ENCODE data around the gene KRTAP12-3. TPM values are rescaled to one million over a fixed set of nuclear protein-coding genes. Genes with fewer than 3 reads are reported as not detected.

Gene KRTAP12-3
- total and polyA plus RNA-seq, 5 experiments from 2014 or later: not detected

Other genes with a start within 250 kb of the KRTAP12-3 start
- gene LRRC3, start 202.4 kb upstream of the KRTAP12-3 start, total RNA-seq: under 1 TPM; 0.88 to 0.91 TPM
- under 1 TPM; 0.06 to 0.32 (median 0.08) TPM for gene LRRC3, start 202.4 kb upstream of the KRTAP12-3 start, polyA plus RNA-seq
- gene KRTAP10-1, start 117.7 kb upstream of the KRTAP12-3 start, total RNA-seq: not detected
- gene KRTAP10-1, start 117.7 kb upstream of the KRTAP12-3 start, polyA plus RNA-seq: not detected
- gene KRTAP10-2, start 106.4 kb upstream of the KRTAP12-3 start, total RNA-seq: not detected
- gene KRTAP10-2, start 106.4 kb upstream of the KRTAP12-3 start, polyA plus RNA-seq: not detected
- gene KRTAP10-3, start 99.1 kb upstream of the KRTAP12-3 start, total RNA-seq: not detected
- gene KRTAP10-3, start 99.1 kb upstream of the KRTAP12-3 start, polyA plus RNA-seq: not detected
- not detected for gene KRTAP10-4, start 84.2 kb upstream of the KRTAP12-3 start, total RNA-seq
- not detected for gene KRTAP10-4, start 84.2 kb upstream of the KRTAP12-3 start, polyA plus RNA-seq
- not detected for gene KRTAP10-5, start 77.3 kb upstream of the KRTAP12-3 start, total RNA-seq
- gene KRTAP10-5, start 77.3 kb upstream of the KRTAP12-3 start, polyA plus RNA-seq: not detected
- not detected for gene KRTAP10-6, start 65.4 kb upstream of the KRTAP12-3 start, total RNA-seq
- not detected for gene KRTAP10-6, start 65.4 kb upstream of the KRTAP12-3 start, polyA plus RNA-seq
- gene KRTAP10-7, start 57.3 kb upstream of the KRTAP12-3 start, total RNA-seq: not detected
- gene KRTAP10-7, start 57.3 kb upstream of the KRTAP12-3 start, polyA plus RNA-seq: not detected
- not detected for gene KRTAP10-8, start 45.9 kb upstream of the KRTAP12-3 start, total RNA-seq
- not detected for gene KRTAP10-8, start 45.9 kb upstream of the KRTAP12-3 start, polyA plus RNA-seq
- gene KRTAP10-9, start 30.8 kb upstream of the KRTAP12-3 start, total RNA-seq: not detected
- gene KRTAP10-9, start 30.8 kb upstream of the KRTAP12-3 start, polyA plus RNA-seq: not detected
- gene KRTAP10-10, start 20.6 kb upstream of the KRTAP12-3 start, total RNA-seq: not detected
- not detected for gene KRTAP10-10, start 20.6 kb upstream of the KRTAP12-3 start, polyA plus RNA-seq
- not detected for gene KRTAP10-11, start 11.5 kb upstream of the KRTAP12-3 start, total RNA-seq
- gene KRTAP10-11, start 11.5 kb upstream of the KRTAP12-3 start, polyA plus RNA-seq: not detected
- gene KRTAP12-4, start 3.3 kb upstream of the KRTAP12-3 start, total RNA-seq: not detected
- not detected for gene KRTAP12-4, start 3.3 kb upstream of the KRTAP12-3 start, polyA plus RNA-seq
- not detected for gene KRTAP12-2, start 9.0 kb downstream of the KRTAP12-3 start, total RNA-seq
- gene KRTAP12-2, start 9.0 kb downstream of the KRTAP12-3 start, polyA plus RNA-seq: not detected
- gene KRTAP12-1, start 24.2 kb downstream of the KRTAP12-3 start, total RNA-seq: not detected
- not detected for gene KRTAP12-1, start 24.2 kb downstream of the KRTAP12-3 start, polyA plus RNA-seq
- not detected for gene KRTAP10-12, start 39.2 kb downstream of the KRTAP12-3 start, total RNA-seq
- gene KRTAP10-12, start 39.2 kb downstream of the KRTAP12-3 start, polyA plus RNA-seq: not detected
- not detected for gene TSPEAR, start 53.6 kb downstream of the KRTAP12-3 start, total RNA-seq
- under 1 TPM in 1 of 3 donors, not detected in 2; 0.07 TPM for gene TSPEAR, start 53.6 kb downstream of the KRTAP12-3 start, polyA plus RNA-seq
- 100 to 1,000 TPM; 167 to 186 TPM for gene UBE2G2, start 143.9 kb downstream of the KRTAP12-3 start, total RNA-seq
- gene UBE2G2, start 143.9 kb downstream of the KRTAP12-3 start, polyA plus RNA-seq: 10 to 100 TPM; 56.2 to 72.8 (median 62.3) TPM
- 10 to 100 TPM; 50.2 to 54.6 TPM for gene SUMO3, start 160.1 kb downstream of the KRTAP12-3 start, total RNA-seq
- 10 to 100 TPM; 82.8 to 94.1 (median 86.7) TPM for gene SUMO3, start 160.1 kb downstream of the KRTAP12-3 start, polyA plus RNA-seq
- 10 to 100 TPM; 62.0 to 68.7 TPM for gene PTTG1IP, start 215.8 kb downstream of the KRTAP12-3 start, total RNA-seq
- gene PTTG1IP, start 215.8 kb downstream of the KRTAP12-3 start, polyA plus RNA-seq: 10 to 100 TPM; 42.4 to 54.1 (median 44.3) TPM